ENCODE measurements around the gene MYO1A.

Gene MYO1A

GRCh38 chr12:57094208-57095160, 44.6 kb upstream of the MYO1A start:
- no peak overlapping the region for H3K27ac ChIP-seq (ENCODE audit: low read length)
- H3K9ac ChIP-seq (ENCODE audit: low read length), result no peak overlapping the region; the same call in 1 of the 2 replicates
- H3K4me2 ChIP-seq (ENCODE audit: low read length), result peak overlapping the region; percentile 41

GRCh38 chr12:57093415-57094207, 43.7 kb upstream of the MYO1A start:
- no peaks in the 10 kb centered on the region for H3K9me3 ChIP-seq (ENCODE audit: insufficient read depth, low read length)
- no peak overlapping the region for H3K4me3 ChIP-seq (ENCODE audit: low read length)
- no peak overlapping the region for H3K9ac ChIP-seq (ENCODE audit: low read length)
- H3K4me1 ChIP-seq (ENCODE audit: low read length), result peaks cover 25% of the 10 kb centered on the region
- H4K20me1 ChIP-seq (ENCODE audit: insufficient read depth, low read length), result peaks cover 21% of the 10 kb centered on the region
- H3K27ac ChIP-seq (ENCODE audit: low read length), result no peak overlapping the region
- no peak overlapping the region for H2AFZ ChIP-seq (ENCODE audit: low read depth, low read length)
- TF ChIP-seq EZH2phosphoT487 (IDR thresholded peaks at IDR 0.05; ENCODE audit: low read depth), result no peak
- TF ChIP-seq, protein P1, sequence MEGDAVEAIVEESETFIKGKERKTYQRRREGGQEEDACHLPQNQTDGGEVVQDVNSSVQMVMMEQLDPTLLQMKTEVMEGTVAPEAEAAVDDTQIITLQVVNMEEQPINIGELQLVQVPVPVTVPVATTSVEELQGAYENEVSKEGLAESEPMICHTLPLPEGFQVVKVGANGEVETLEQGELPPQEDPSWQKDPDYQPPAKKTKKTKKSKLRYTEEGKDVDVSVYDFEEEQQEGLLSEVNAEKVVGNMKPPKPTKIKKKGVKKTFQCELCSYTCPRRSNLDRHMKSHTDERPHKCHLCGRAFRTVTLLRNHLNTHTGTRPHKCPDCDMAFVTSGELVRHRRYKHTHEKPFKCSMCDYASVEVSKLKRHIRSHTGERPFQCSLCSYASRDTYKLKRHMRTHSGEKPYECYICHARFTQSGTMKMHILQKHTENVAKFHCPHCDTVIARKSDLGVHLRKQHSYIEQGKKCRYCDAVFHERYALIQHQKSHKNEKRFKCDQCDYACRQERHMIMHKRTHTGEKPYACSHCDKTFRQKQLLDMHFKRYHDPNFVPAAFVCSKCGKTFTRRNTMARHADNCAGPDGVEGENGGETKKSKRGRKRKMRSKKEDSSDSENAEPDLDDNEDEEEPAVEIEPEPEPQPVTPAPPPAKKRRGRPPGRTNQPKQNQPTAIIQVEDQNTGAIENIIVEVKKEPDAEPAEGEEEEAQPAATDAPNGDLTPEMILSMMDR (IDR thresholded peaks at IDR 0.05; ENCODE audit: low read depth, low read length), result peak; percentile 62
- H3K27me3 ChIP-seq (ENCODE audit: low read depth, low read length), result no peaks in the 10 kb centered on the region
- H3K79me2 ChIP-seq (ENCODE audit: low read length), result no peaks in the 10 kb centered on the region
- H3K36me3 ChIP-seq (replicated peaks; ENCODE audit: low read depth, low read length), result peaks cover 29% of the 10 kb centered on the region
- peak overlapping the region; percentile 52 for H3K4me2 ChIP-seq (ENCODE audit: low read length)

More at GRCh38 chr12:57094208-57095160, 44.6 kb upstream of the MYO1A start:
- peaks cover 21% of the 10 kb centered on the region for H4K20me1 ChIP-seq (ENCODE audit: insufficient read depth, low read length)
- H3K4me1 ChIP-seq (ENCODE audit: low read length), result peaks cover 24% of the 10 kb centered on the region
- H2AFZ ChIP-seq (ENCODE audit: low read depth, low read length), result no peak overlapping the region
- TF ChIP-seq, protein P1 (IDR thresholded peaks at IDR 0.05; ENCODE audit: low read depth, low read length), result no peak
- no peak for TF ChIP-seq EZH2phosphoT487 (IDR thresholded peaks at IDR 0.05; ENCODE audit: low read depth)
- H3K4me3 ChIP-seq (ENCODE audit: low read length), result no peak overlapping the region
- no peaks in the 10 kb centered on the region for H3K27me3 ChIP-seq (ENCODE audit: low read depth, low read length)
- no peaks in the 10 kb centered on the region for H3K9me3 ChIP-seq (ENCODE audit: insufficient read depth, low read length)
- no peaks in the 10 kb centered on the region for H3K79me2 ChIP-seq (ENCODE audit: low read length)
- H3K36me3 ChIP-seq (replicated peaks; ENCODE audit: low read depth, low read length), result peaks cover 37% of the 10 kb centered on the region

GRCh38 chr12:57092876-57093414, 43.0 kb upstream of the MYO1A start:
- H3K4me3 ChIP-seq (ENCODE audit: low read length), result no peak overlapping the region
- H3K4me2 ChIP-seq (ENCODE audit: low read length), result no peak overlapping the region
- H3K9ac ChIP-seq (ENCODE audit: low read length), result no peak overlapping the region

More at GRCh38 chr12:57092876-57093414, 43.0 kb upstream of the MYO1A start:
- Histone ChIP-seq H3K79me2 (ENCODE audit: low read length) (no peaks in the 10 kb centered on the region), H3K36me3 (replicated peaks; ENCODE audit: low read depth, low read length) (peaks cover 22% of the 10 kb centered on the region), H3K4me1 (ENCODE audit: low read length) (peaks cover 29% of the 10 kb centered on the region), H2AFZ (ENCODE audit: low read depth, low read length) (no peak overlapping the region), H4K20me1 (ENCODE audit: insufficient read depth, low read length) (peaks cover 15% of the 10 kb centered on the region), H3K9me3 (ENCODE audit: insufficient read depth, low read length) (no peaks in the 10 kb centered on the region), H3K27ac (ENCODE audit: low read length) (no peak overlapping the region), H3K27me3 (ENCODE audit: low read depth, low read length) (no peaks in the 10 kb centered on the region)
- no peak for TF ChIP-seq EZH2phosphoT487 (IDR thresholded peaks at IDR 0.05; ENCODE audit: low read depth)
- TF ChIP-seq, protein P1 (IDR thresholded peaks at IDR 0.05; ENCODE audit: low read depth, low read length), result no peak
